ENCODE results near the gene VPS37B.

The VPS37B gene

GRCh38 chr12:122871851-122872780 is 23.8 kb downstream of the VPS37B start (continued):
- TF ChIP-seq ZBTB44 (tag by site-specific recombination; IDR thresholded peaks at IDR 0.05): no peak

GRCh38 chr12:122870867-122871664 is 24.9 kb downstream of the VPS37B start:
- no peak overlapping the region for H3K4me3 ChIP-seq (ENCODE audit: low read depth, low read length)
- H3K36me3 ChIP-seq (ENCODE audit: control insufficient read depth in 2 of 2, insufficient read depth in 1 of 2, low read length in 2 of 2): peaks cover 0 to 48% of the 10 kb centered on the region in 2 experiments; a peak in 2 of 3 replicates
- H3K27ac ChIP-seq (ENCODE audit: extremely low read depth, low read depth, low read length): no peak overlapping the region
- peaks cover 18% of the 10 kb centered on the region for H3K4me1 ChIP-seq (ENCODE audit: control insufficient read depth, insufficient read depth, low read length)
- TF ChIP-seq GFI1B (tag by site-specific recombination; IDR thresholded peaks at IDR 0.05): 0 out of 2 replicates have a peak, but pooled peaks have one; percentile 12
- TF ChIP-seq ZIC2 (tag by site-specific recombination; IDR thresholded peaks at IDR 0.05): 0 out of 2 replicates have a peak, but pooled peaks have one; percentile 16
- no peak for TF ChIP-seq HOXD13 (CRISPR knock-in tag; IDR thresholded peaks at IDR 0.05; ENCODE audit: borderline replicate concordance)
- no peak for TF ChIP-seq TSHZ1 (tag by site-specific recombination; IDR thresholded peaks at IDR 0.05; ENCODE audit: borderline replicate concordance)
- TF ChIP-seq OSR2 (tag by site-specific recombination; IDR thresholded peaks at IDR 0.05): peak; percentile 37; the same call in 1 of the 2 replicates
- TF ChIP-seq, protein P1, sequence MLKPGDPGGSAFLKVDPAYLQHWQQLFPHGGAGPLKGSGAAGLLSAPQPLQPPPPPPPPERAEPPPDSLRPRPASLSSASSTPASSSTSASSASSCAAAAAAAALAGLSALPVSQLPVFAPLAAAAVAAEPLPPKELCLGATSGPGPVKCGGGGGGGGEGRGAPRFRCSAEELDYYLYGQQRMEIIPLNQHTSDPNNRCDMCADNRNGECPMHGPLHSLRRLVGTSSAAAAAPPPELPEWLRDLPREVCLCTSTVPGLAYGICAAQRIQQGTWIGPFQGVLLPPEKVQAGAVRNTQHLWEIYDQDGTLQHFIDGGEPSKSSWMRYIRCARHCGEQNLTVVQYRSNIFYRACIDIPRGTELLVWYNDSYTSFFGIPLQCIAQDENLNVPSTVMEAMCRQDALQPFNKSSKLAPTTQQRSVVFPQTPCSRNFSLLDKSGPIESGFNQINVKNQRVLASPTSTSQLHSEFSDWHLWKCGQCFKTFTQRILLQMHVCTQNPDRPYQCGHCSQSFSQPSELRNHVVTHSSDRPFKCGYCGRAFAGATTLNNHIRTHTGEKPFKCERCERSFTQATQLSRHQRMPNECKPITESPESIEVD (tag by site-specific recombination; IDR thresholded peaks at IDR 0.05): peak; percentile 61; the same call in 1 of the 2 replicates
- ChIA-PET CTCF (interaction anchor here (0.5 to 3.1 kb wide), 12 partner anchors 9 to 119 kb away, joined by 3 to 11 read pairs (median 4); partner anchors contain the start of gene VPS37B), POLR2A (no interaction called here)
- no peaks in the 10 kb centered on the region for H3K9me3 ChIP-seq (ENCODE audit: control insufficient read depth, insufficient read depth, low read depth, low read length)

- Histone ChIP-seq H3K4me1 (ENCODE audit: control insufficient read depth, insufficient read depth, low read length) (peaks cover 18% of the 10 kb centered on the region), H3K27ac (ENCODE audit: extremely low read depth, low read depth, low read length) (no peak overlapping the region), H3K36me3 (ENCODE audit: control insufficient read depth in 2 of 2, insufficient read depth in 1 of 2, low read length in 2 of 2) (peaks cover 0 to 55% of the 10 kb centered on the region in 2 experiments; a peak in 2 of 3 replicates), H3K4me3 (ENCODE audit: low read depth, low read length) (no peak overlapping the region), H3K9me3 (ENCODE audit: control insufficient read depth, insufficient read depth, low read depth, low read length) (no peaks in the 10 kb centered on the region)
- POLR2A ChIA-PET: no interaction called here
- CTCF ChIA-PET: interaction anchor here (0.7 to 3.1 kb wide), 9 partner anchors 9 to 83 kb away, joined by 3 to 11 read pairs (median 5); partner anchors contain the start of gene VPS37B
- TF ChIP-seq ZNF670 (tag by site-specific recombination; IDR thresholded peaks at IDR 0.05; ENCODE audit: low read depth): no peak
- TF ChIP-seq ZNF768 (tag by site-specific recombination; IDR thresholded peaks at IDR 0.05): no peak
- TF ChIP-seq ZSCAN5A (tag by site-specific recombination; IDR thresholded peaks at IDR 0.05): no peak
- no peak for TF ChIP-seq HOXC10 (CRISPR knock-in tag; IDR thresholded peaks at IDR 0.05)
These were observed 25.6 kb downstream of the VPS37B start for GRCh38 chr12:122870163-122870842.

Measured in HEK293 (cell line).